IPS-NIHi7 (cell line): ENCODE data around the gene CERK.

ENCODE experiments used
- DNase-seq: peaks from one replicate; pipeline ENCODE4 v3.0.0; 2012; ENCODE audit warnings: mixed read lengths; ENCODE audit errors: extremely low spot score

CERK gene

DNA sequence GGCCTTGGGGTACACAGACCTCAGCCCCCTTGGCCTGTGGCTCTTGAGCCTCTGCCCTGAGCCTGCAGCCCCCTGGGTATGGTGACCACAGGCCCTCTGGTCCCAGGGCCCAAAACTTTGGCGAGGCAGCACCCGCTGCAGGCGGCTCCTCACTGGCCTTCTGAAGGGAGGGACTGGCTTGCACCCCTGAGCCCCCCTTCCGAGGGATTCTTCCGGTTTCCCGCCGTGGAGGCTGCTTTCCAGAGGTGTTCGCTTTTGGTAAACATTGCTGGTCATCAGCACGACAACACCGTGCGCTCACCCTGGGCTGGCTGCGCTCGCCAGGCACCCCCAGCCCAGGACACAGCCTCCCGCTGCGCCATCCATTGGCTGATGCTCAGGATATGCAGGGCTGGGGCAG, 75.8 kb downstream of the CERK start:
- DNase-seq = no peak

DNA sequence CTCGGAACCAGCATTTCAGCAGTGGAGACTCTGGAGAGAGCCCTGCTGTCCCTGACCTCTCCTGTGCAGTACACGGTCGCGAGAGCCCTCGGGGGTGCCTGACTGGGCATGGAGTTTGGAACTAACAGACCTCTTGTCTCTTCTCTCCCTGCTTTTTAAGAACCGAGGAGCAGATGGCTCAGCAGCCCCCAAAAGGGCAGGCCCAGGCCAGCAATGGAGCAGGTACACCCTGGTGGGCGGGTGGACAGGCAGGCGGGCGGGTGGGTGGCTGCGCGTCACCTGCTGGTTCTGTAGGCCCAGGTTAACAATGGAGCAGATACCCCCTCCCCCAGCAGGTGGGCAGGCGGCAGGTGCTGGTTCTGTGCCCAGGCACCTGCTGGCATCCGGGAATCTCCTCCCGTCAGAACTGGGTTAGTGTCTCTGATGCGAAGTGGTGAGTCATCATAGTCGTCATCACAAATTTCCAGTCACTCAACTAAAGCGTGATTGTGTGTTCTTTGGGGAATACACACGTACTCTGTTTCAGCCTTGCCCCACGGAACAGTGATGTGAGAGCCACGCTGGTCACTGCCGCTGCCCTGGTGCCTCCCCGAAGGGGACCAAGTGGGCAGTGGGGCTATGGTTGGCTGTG, 76.7 kb downstream of the CERK start:
- DNase-seq = no peak

DNA sequence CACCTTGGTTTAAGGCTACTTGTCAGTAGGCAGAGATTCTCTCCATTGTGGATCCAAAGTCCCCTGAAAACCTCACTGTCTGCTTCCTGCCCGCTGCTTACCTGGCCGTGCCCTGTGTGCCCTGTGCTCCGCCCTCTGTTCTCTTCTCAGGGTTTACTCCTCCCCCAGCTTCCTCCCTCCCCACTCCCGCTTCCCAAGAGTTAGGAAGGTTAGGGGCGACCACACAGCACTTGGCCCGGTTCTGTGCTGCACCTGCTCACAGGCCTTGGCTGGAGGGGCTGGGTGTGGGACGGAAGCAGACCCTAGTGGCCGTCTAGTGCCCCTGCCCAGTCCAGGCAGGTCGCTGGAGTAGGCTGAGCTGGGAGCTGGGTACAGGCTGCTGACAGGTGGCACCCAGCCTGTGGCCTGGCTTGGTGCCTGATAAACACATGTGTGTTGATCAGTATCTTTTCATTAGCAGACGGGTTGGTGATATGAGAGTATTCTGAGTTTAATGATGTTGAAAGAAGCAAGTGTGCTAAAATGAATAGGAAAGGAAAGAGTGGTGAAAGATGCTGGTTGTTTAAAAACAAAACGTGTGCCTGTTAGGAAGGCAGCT, 77.3 kb downstream of the CERK start:
- DNase-seq = no peak

DNA sequence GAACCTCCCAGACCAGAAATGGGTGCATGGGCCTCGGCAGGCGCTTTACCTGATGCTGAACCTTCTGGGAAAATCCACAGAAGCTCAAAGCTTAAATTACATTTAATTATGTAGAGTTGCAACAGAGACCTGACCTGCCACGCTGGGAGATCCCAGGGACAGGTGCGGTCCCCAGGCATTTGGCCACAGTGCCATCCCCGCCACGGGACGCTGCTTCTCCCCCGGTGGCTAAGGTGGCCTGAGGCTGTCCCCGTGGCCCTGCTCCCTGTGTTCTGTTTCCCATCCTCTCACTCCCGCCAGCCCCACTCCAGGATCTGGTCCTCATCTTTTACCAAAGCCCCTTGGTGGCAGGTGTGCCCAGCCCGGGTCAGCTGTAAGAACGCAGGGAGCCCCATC, 78.3 kb downstream of the CERK start:
- no peak for DNase-seq

DNA sequence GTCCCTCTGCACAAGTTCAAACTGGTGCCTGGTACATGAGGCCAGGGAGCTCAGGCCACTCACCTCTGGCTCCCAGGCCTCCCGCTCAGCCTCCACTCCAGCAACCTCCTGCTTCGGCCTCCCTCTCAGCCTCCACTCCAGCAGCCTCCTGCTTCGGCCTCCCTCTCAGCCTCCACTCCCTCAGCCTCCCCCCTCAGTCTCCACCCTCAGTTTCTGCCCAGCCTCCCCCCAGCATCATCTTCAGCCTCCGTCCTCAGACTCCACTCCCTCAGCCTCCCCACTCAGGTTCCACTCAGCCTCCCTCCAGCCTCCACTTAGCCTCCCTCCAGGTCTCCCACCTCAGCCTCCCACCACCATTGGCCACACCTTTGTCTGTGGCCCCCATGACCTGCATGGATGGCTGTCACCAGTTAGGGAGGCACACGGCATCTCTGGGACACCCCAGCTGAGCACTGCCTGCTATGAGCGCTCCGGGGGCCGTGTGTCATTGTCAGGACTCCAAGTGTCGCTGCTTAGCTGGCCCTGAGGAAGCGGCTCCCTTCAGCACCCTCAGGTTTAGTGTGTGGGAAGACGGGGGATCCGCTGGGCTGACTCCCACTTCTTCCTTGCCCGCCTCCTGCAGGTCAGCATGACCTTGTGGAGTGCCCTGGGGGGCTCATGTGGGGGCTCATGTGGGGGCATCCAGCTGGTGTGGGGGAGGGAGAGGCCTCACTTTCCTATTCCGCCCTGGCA, 78.8 kb downstream of the CERK start:
- no peak for DNase-seq

DNA sequence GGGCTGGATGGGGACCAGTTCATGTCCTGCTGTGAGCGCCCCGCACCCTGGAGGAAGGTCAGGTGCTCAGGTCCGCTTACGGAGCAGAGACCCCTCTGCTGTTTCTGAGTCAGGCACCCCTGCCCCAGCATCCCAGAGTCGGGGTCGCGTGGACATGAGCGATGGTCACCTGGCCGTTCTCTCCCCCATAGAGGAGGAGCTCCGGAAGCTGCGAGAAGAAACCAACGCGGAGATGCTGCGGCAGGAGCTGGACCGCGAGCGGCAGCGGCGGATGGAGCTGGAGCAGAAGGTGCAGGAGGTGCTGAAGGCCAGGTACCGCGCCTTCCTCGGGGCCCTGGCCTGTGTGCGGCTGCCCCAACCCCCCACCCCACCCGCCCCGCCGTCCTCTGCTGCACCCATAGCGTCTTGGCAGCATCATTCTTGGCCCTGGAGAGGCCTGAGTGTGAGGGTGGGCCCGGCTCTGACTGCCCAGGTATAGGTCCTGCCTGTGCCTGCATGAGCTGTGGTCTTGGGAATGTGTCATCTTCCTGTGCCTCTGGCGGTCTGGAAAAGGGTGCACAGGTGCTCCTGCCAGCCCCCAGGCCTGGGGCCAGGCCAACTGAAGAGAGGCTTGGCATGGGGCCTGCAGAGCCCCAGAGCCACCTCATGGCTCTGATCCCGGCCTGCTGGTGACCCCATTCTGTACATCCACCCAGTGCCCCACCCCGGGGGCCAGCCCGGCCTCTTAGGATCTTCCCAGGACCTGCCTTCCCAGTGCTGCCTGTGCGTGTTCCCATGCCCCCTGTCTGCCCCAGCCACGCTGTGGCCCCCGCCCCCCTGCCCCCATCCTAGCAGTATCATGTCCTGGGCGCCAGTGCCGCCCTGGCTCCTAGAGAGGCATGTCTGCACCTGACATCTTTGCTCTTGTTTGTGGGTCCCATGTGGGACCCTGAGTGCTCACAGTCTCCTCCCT, 79.8 kb downstream of the CERK start:
- DNase-seq = no peak

DNA sequence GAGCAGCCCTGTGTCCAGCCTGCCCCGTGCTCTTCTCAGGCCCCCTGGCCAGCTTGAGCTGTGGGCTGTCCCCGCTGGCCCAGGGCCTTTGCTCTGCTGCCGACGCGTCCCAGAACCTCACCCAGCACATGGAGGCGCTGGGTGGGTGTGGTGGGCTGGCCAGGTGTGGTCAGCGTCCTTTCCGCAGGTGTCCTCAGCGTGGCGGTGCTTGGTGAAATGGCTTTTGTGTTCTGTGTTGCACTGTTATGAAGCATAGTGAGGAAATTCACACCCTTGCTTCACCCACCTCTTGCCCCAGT, 80.4 kb downstream of the CERK start:
- no peak for DNase-seq

DNA sequence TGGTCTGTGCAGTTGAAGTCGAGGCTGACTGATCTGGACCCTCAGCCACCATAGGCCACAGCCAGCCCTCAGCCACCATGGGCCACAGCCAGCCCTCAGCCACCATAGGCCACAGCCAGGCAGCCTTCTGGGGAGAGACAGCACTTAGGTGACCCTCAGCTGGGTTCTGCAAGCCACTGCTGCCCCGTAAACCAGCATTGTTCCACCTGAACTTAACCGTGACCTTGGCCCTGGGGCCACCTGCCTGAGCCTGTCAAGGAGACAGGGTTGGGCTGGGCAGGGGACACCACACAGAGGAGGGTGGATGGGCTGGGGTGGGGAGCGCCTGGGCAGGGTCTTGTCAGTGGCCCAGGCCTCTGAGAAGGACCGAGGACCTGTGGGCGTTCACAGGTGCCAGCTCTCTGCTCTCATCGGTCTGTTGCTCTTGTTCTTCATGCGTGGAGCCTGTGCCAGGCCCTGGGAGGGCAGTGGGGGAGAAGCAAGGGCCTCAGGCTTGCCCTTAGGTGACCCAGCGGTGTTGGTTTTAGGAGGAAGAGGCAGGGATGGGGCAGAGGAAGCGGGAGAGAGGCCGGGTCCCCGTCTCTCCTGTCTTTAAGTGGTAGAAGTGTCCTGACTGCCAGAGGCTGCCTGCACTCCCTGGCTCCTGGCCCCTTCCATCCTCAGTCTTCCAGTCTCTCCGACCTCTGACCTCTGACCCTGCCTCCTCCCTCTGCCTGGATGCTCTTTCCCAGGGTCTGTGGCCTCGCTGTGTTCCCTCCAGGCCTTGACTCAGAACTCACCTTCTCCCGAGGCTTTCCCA, 81.0 kb downstream of the CERK start:
- no peak for DNase-seq

DNA sequence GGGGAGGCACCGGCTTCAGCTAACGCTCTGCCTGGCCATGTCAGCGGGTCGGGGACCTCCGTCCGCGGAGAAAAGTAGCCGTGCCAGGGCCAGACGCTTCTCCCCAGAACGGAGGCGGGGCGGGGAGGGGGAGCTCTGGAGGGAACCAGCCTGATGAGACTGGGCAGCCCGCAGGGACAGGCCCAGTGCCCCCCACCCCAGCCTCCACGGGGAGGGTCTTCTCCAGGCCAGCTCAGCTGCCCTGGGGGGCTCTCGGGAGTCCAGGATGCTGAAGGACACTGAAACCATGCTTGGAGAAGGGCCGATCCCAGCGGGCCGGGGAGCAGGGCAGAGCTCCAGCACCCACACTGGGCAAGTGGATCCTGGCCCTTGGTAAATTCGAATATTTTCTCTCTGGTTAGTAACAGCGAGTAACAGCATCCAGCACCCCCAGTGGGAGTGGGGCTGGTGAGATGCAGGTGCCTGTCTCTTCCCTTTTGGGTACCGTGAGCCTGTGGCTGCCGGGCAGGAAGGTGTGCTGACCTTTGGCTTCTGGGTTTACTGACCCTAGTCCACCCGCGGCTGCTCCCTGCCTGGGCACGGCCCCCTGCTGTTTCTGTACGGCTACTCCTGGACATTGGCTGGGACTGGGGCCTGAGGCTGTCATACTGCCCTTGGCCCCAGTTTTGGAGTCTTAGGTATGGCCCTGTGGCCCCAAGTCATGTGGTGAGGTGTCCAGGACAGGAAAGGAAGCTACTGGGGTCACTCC, 82.0 kb downstream of the CERK start:
- DNase-seq = no peak

DNA sequence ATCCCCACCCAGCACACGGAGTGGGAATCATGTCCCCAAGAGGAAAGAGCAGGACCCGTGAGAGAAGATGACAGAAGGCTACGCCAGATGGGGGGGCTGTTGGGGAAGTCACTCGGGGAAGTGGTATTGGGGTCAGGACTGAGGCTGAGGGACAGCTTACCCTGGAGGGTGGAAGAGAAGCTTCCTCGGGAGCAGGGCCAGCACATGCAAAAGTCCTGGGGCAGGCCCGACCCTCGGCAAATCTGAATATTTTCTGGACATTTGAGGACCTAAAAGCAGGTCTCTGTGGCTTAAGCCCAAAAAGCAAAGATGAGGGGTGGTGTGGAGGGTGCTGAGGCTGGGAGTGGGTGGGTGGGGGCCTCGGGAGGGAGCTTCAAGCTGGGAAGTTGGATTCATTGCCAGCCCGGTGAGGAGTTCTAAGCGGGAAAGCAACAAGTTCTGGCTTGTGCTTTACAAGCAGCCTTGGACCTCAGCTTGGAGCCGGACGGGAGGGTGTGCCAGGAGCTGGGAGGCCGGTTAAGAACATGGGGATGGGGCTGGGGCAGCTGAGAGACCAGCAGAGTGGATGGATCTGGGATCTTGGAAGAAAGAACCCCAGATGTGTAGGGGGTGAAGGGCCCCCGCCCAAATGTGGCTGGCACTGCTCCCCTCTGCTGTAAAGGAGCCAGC, 83.0 kb downstream of the CERK start:
- no peak for DNase-seq

DNA sequence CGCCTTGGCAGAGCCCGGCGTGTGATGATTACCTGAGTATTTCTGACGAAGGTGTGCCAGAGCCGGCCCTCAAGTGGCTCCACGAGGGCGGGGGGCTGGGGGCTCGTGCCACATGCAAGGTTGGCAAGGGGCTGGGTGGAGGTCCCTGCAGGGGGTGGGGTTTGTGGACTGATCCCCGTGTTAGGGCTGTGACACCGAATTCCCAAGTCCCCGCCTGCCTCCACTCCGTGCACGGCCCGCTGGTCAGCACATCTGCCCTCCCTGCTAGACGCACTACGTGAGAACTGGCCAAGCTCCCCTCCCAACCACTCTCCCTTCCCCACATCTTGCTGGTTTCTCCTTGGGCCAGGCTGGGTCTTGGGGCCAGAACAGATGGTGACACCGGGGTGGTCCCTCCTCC, 83.6 kb downstream of the CERK start:
- DNase-seq = no peak

DNA sequence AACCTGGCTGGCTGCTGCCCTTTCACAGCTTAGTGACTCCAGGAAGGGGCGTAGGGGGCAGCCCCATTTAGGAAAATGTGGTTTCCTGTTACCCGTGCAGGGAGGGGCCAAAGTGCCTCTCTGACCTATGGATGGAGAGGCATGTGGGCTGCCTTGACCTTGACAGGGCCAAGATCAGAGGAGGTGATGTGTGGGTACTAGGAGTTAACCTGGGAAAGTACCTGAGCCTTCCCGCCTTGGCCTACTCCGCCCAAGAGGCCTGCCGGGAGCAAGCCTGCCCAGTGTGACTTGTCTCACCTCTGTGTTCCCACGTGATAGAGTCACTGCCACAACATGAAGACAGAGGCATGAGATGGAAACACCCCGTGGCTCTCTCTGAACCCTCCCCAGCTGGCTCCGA, 84.5 kb downstream of the CERK start:
- no peak for DNase-seq

DNA sequence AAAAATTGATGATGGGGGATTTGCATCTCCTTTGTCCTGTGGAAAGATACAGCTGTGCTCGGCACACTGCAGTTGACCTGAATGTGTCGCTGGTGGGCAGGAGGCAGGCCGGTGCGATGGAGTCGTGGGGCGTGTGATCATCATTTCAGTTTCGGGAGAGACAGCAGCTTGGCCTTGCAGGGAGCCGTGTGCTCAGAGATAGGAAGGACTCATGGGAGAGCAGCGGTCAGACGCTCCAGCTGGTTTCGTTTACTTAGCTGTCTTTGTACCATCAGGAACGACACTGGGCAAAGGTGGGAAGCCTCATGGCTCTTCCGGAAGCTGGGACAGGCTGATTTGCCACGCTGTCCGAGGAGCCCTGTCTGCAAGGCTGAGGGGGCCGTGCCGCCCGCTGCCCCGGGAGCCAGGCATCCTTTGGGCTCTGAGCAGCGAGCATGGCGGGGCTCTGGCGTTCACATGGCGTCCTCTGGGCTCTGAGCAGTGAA, 85.2 kb downstream of the CERK start:
- DNase-seq = no peak

DNA sequence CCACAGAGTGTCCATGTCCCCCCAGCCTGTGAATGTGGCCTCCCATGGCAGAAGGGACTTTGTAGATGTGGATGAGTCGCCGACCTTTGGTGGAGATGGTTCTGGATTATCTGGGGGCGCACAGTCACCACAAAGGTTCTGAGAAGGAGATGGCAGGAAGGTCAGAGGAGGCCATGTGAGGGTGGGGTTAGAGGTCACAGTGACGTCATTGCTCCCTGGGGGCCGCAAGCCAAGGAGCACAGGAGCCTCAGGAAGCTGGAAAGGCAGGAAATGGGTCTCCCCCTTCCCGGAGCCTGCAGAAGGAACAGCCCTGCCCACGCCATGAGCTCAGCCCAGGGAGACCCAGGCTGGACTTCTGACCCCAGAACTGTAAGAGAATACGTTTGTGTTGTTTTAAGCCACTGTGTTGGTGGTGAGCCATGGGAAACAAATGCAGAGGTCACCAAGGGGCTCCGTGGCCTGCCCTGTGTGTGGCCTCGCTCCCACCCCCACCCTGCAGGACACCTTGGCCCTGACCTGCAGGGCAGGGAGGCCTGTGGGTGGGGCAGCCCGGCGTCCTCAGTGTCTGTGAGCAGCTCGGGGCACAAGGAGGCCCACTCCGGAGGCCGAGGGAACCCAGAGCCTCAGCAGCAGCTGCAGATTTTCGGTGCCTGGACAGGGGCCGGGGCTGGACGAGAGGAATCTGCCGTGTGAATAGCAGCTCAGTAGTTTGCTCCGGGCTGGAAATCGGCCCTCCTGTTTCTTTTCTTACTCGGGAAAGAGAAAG, 85.8 kb downstream of the CERK start:
- no peak for DNase-seq

DNA sequence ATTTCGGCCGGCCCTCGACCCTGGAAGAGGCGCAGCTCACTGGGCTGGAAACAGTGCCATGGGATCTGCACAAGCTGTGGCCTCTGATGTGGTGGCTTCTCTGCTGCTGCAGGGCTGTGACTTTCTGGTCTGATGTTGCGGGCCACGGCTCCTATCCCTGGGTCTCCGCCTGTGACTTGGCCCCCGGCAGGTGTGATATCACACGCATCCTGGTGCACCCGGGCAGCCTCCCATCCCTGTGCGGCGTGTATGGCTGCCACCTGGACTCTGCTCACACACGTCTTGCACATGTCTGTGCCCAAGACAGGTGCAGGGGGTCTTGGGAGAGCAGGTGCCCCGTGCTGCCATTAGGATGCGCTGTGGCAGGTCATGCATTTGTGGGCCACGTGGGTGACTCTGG, 86.7 kb downstream of the CERK start:
- no peak for DNase-seq

DNA sequence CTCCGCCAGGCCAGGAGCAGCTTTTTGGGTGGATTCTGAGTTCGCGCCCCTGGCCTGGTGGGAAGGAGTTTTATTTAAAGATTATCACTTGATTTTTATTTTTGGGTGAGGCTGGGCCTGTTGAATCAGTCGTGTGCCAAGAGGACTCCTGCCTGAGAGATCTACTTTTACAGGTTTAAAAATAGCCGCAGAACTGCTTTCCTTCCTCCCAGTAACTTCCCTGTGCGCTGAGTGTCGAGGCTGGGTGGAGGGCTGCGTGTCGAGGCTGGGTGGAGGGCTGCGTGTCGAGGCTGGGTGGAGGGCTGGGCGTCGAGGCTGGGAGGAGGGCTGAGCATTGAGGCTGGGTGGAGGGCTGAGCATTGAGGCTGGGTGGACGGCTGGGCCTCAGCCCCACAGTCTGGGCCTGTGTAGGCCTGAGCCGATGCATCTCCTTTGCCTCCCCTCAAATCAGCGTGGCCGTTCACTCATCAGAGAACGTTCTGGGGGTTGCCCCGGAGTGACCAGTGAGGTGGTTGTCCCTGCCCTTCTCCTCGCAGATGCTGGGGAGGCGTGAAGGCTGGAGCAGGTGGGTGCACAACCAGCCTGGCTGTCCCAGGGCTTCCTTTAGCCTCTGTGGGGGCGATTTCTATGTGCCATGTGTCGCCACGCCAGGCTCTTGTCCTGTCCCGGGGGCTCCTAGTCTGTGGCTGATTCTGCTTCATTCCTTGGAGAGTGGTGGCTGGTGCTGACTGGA, 87.8 kb downstream of the CERK start:
- no peak for DNase-seq

DNA sequence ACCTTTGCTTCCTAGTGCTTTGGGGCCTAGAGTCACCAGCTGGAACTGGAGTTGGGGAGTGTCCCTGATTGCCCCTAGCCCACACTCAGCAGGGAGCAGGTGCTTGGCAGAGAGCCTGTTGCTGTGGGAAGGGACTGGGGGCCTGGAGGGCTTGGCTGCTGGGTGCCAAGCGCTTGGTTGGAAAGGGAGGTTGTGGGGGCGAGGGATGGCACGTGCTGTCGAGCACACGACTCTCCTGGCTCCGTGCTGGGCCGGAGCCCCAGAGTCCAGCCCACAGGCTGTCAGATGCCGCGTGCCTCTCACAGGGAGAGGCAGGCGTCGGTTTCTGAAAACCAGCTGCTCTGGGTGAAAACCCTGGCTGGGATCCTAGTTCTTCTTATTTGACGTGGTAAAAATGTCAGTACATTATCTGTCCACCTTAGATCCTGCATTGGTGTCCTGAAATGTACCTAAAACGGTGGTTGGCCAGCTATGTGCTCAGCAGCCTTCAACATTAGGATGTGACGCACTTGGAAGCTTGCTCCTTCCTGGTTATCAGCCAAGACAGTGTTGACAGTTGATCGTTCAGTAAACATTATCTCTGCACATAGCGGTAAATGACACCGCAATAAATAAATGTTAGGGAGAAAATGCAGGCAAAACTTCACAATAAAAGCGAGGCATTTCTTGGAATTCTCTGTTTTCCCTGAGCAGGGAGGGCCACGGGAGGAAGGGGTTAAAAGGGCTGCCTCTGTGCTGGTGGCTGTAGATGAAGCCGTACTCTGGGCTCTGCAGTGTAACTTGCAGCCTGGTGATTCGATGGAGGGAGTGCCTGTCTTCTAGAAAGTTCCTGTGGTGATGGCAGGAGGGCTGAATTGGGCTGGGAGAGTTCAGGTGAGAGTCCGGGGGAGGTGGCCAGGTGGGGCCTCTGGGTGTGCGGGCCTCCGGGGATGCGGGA, 88.6 kb downstream of the CERK start:
- DNase-seq = no peak
